ENCODE data around the gene CCR4.
"Not testable (repeated sequence)": the region's sequence is repeated elsewhere in the genome, so short reads cannot be mapped to it uniquely, and the experiment has no call there.

GRCh38 chr3:32971291-32971690, 19.8 kb downstream of the CCR4 start:
- TF ChIP-seq POLR2A (IDR thresholded peaks at IDR 0.05; ENCODE audit: low read length); GATA1 (IDR thresholded peaks at IDR 0.05; ENCODE audit: low read depth, low read length): not testable (repeated sequence)

All from erythroblast (primary cell).